GM19467 (cell line): ENCODE results near the gene TBCB.
"Not testable (repeated sequence)": the region's sequence is repeated elsewhere in the genome, so short reads cannot be mapped to it uniquely, and the experiment has no call there.

ENCODE experiments used
- ATAC-seq: cut with Tn5 transposase; IDR thresholded peaks from one replicate; pipeline ENCODE4 v1.9.1; 2021; ENCODE audit warnings: mild to moderate bottlenecking, moderate library complexity; ENCODE audit not compliant: unreplicated experiment

The TBCB gene

GRCh38 chr19:36131221-36131620 is 16.0 kb downstream of the TBCB start:
- ATAC-seq, result not testable (repeated sequence)

GRCh38 chr19:36134867-36135266 is 19.6 kb downstream of the TBCB start:
- ATAC-seq, result not testable (repeated sequence)

GRCh38 chr19:36136964-36137686 is 21.9 kb downstream of the TBCB start:
- ATAC-seq, result no peak

- ATAC-seq, result no peak
Measured at GRCh38 chr19:36139120-36139472, 23.8 kb downstream of the TBCB start.

- ATAC-seq, result peak; percentile 80
Measured at GRCh38 chr19:36139473-36140303, 24.4 kb downstream of the TBCB start, which contains the start of gene CAPNS1. TSS of gene CAPNS1 (plus strand) at chr19:36140066. CDS start at chr19:36141012, 946 bp downstream.

- ATAC-seq, result no peak
Measured at GRCh38 chr19:36140304-36141038, 25.2 kb downstream of the TBCB start.

- ATAC-seq, result peak; percentile 40
Measured at GRCh38 chr19:36141039-36141927, 26.0 kb downstream of the TBCB start.

GRCh38 chr19:36142046-36142445 is 26.8 kb downstream of the TBCB start:
- no peak for ATAC-seq

GRCh38 chr19:36142496-36142895 is 27.2 kb downstream of the TBCB start:
- no peak for ATAC-seq

GRCh38 chr19:36144624-36145023 is 29.4 kb downstream of the TBCB start:
- no peak for ATAC-seq

- no peak for ATAC-seq
Measured at GRCh38 chr19:36149673-36150406, 34.6 kb downstream of the TBCB start.

- ATAC-seq, result no peak
Measured at GRCh38 chr19:36150586-36150985, 35.3 kb downstream of the TBCB start.

- no peak for ATAC-seq
Measured at GRCh38 chr19:36151144-36152018, 36.1 kb downstream of the TBCB start.

GRCh38 chr19:36152019-36152351 is 36.7 kb downstream of the TBCB start:
- no peak for ATAC-seq

GRCh38 chr19:36152352-36153091 is 37.3 kb downstream of the TBCB start, which contains the start of gene COX7A1:
TSS of gene COX7A1 (minus strand) at chr19:36152447. CDS start at chr19:36152407, 40 bp downstream.
- ATAC-seq, result no peak

- no peak for ATAC-seq
Measured at GRCh38 chr19:36153126-36153525, 37.9 kb downstream of the TBCB start.

GRCh38 chr19:36160821-36161596 is 45.7 kb downstream of the TBCB start:
- no peak for ATAC-seq
